Activated T-helper 2 cell treated with anti-CD3 and anti-CD28 coated beads, Interferon-gamma antibody, Interleukin-2, Interleukin-4, amounts not matched to agents 10 μg/mL and 5 μg/mL and 100 μg/mL, durations not matched to agents 14 hours and 24 hours and 36 hours (primary cell): ENCODE results near the gene KCTD17. TPM values are rescaled to one million over a fixed set of nuclear protein-coding genes. Genes with fewer than 3 reads are reported as not detected.
A peak's percentile ranks its signal among the peaks of the same experiment; 100 is the strongest.

ENCODE experiments used
- DNase-seq: peaks from one replicate; pipeline ENCODE4 v3.0.0; 2021; ENCODE audit warnings: low spot score
- H3K27ac Mint-ChIP-seq: one replicate; pipeline ENCODE4 v1.8.0; 2021; ENCODE audit warnings: mixed read lengths
- H3K27me3 Mint-ChIP-seq: one replicate; pipeline ENCODE4 v1.8.0; 2021; ENCODE audit warnings: low read depth, mixed read lengths
- H3K36me3 Mint-ChIP-seq: one replicate; pipeline ENCODE4 v1.8.0; 2021; ENCODE audit warnings: low read depth, mixed read lengths
- H3K4me1 Mint-ChIP-seq: one replicate; pipeline ENCODE4 v1.8.0; 2021; ENCODE audit warnings: low read depth, mixed read lengths
- H3K4me3 Mint-ChIP-seq: one replicate; pipeline ENCODE4 v1.8.0; 2021; ENCODE audit warnings: low read depth, mild to moderate bottlenecking, moderate library complexity, mixed read lengths
- H3K9me3 Mint-ChIP-seq: one replicate; pipeline ENCODE4 v1.8.0; 2021; ENCODE audit warnings: mixed read lengths
- intact Hi-C: fragments of 100-400 bp; cut with micrococcal nuclease; formaldehyde crosslinking; loops from one replicate; pipeline ENCODE4 v1.15.1; 2023
- total RNA-seq: library from RNA; stranded (reverse); gene quantifications from 2 replicates; pipeline ENCODE4 v1.2.3, GENCODE V29; 2022

Gene KCTD17
- total RNA-seq, 1 donor from 2014 or later: 70.4 TPM

DNA sequence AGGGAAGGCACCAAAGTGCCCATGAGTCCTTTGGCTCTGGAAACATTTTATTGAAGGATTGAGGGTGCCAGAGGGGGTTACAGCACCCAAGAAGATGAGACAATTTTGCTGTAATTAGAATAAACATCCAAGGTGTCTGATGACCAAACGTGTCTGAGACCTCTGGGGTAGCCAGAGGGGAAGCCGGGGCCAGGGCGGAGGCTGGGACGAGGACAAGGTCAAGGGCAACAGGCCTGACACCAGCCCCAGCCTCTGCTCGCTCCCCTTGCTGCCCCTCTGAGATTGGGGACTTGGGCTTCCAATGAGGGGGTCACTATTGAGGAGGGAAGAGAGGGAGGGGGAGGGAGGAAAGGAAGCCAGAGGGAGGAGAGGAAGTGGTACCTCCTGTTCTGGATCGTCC is 32.4 kb downstream of the KCTD17 start:
- H3K27ac Mint-ChIP-seq: peak overlapping the region; percentile 99
- H3K36me3 Mint-ChIP-seq: peaks cover 4% of the 10 kb centered on the region
- intact Hi-C loops: no loop called here
- no peak for DNase-seq
- no peak overlapping the region for H3K4me3 Mint-ChIP-seq
- peaks cover 66% of the 10 kb centered on the region for H3K4me1 Mint-ChIP-seq
- no peaks in the 10 kb centered on the region for H3K27me3 Mint-ChIP-seq
- H3K9me3 Mint-ChIP-seq: no peaks in the 10 kb centered on the region

DNA sequence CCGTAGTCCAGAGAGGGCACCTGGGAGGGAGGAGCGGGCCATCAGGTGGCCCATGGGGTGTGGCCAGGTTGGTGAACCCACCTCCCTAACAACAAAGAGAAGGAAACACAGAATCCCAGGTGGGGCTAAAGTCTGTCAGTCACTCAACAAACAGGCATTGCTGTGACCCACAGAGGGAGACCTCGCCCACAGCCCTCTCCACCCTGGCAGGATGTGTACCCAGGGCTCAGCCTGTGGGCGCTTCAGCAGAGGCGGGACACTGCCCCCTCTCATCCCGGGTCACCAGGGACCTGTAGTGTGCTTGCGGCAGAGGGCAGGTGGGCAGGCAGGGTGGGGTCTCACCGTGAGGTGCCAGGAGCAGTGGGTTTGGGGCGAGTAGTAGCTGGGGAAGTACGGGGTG is 32.8 kb downstream of the KCTD17 start:
- DNase-seq: no peak
- peak overlapping the region; percentile 99 for H3K27ac Mint-ChIP-seq
- intact Hi-C loops: no loop called here
- H3K4me1 Mint-ChIP-seq: peaks cover 62% of the 10 kb centered on the region
- H3K27me3 Mint-ChIP-seq: no peaks in the 10 kb centered on the region
- no peak overlapping the region for H3K4me3 Mint-ChIP-seq
- H3K36me3 Mint-ChIP-seq: peaks cover 4% of the 10 kb centered on the region
- H3K9me3 Mint-ChIP-seq: no peaks in the 10 kb centered on the region

DNA sequence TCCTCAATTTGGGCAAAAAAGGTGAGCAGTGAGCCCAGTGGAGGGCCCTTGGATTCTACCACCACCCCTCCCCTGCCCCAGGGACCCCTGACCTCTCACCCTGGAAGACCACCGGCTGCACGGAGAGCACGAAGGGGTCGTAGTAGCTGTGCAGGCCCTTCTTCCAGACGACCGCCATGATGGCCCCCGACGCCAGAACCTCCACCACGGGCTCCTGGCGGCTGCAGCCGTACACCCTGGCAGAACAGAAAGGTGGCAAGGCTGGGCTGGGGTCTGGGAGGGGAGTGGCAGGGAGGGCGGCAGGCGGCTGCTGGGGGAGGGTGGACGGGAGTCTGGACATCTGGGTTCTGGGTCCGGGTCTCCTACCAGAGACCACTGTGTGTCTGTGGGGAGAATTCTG is 34.6 kb downstream of the KCTD17 start:
- Mint-ChIP-seq H3K4me3 (no peak overlapping the region), H3K27me3 (no peaks in the 10 kb centered on the region), H3K36me3 (peaks cover 4% of the 10 kb centered on the region), H3K27ac (no peak overlapping the region), H3K4me1 (peaks cover 51% of the 10 kb centered on the region), H3K9me3 (no peaks in the 10 kb centered on the region)
- intact Hi-C loops: no loop called here
- DNase-seq: no peak

GRCh38 chr22:37088108-37088605 is 36.6 kb downstream of the KCTD17 start:
- Mint-ChIP-seq H3K4me3 (peak overlapping the region; percentile 60), H3K27me3 (no peaks in the 10 kb centered on the region), H3K4me1 (peaks cover 31% of the 10 kb centered on the region), H3K36me3 (no peaks in the 10 kb centered on the region), H3K27ac (peak overlapping the region; percentile 69), H3K9me3 (no peaks in the 10 kb centered on the region)
- no peak for DNase-seq
- intact Hi-C loops: no loop called here

DNA sequence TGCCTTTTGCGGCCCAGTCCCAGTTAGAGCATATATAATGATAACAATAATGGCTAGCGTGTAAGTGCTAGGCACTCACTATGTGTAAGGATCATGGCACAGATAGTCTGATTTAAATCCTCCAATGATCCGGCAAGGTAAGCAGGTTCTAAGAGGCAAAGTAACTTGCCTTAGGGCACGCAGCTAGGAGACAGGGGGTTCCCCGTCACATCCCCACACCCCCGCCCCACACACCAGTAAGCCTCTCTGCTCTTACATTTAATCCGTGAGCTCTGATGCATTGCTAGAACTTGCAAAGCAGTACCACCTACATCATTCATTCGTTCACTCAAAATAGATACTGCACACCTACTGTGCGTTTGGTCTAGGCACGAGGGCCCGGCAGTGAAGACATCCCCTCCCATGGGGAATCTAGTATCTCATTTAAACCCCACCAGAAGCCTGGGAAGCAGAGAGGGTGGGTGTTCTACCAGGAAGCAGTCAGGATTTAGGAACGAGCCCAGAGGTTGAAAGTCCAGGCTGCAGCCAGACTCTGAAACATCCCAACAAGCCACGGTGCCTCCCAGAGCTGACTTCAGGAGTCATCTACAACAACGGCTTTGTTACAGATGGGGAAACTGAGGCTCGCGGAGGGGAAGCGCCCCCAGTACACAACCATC is 37.3 kb downstream of the KCTD17 start:
- no peaks in the 10 kb centered on the region for H3K36me3 Mint-ChIP-seq
- intact Hi-C loops: no loop called here
- H3K9me3 Mint-ChIP-seq: no peaks in the 10 kb centered on the region
- H3K4me3 Mint-ChIP-seq: peak overlapping the region; percentile 60
- peak overlapping the region; percentile 69 for H3K27ac Mint-ChIP-seq
- H3K4me1 Mint-ChIP-seq: peaks cover 24% of the 10 kb centered on the region
- H3K27me3 Mint-ChIP-seq: no peaks in the 10 kb centered on the region
- no peak for DNase-seq

DNA sequence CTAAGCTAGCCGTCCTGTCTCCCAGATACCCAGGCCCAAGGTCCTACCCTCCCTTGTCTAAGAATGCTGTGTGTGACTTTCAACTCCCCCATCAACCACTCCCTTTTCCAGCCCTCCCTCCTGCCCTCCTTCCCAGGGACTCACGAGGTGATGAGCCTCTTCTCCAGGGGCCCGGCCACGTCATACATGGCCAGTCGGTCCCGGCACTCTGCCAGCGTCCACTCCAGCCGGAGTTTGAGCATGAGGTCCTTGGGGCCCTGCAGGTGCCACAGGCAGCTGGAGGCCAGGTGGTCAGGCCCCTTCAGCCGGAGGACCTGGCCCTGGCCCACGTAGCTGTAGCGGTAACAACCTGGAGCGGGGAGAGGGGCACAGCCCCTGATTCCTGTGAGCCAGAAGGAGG is 37.9 kb downstream of the KCTD17 start:
- H3K27ac Mint-ChIP-seq: no peak overlapping the region

GRCh38 chr22:37090920-37091695 is 39.6 kb downstream of the KCTD17 start:
- intact Hi-C loops: no loop called here
- H3K27me3 Mint-ChIP-seq: no peaks in the 10 kb centered on the region
- peaks cover 33% of the 10 kb centered on the region for H3K4me1 Mint-ChIP-seq
- H3K9me3 Mint-ChIP-seq: no peaks in the 10 kb centered on the region
- peak overlapping the region; percentile 44 for H3K27ac Mint-ChIP-seq
- DNase-seq: no peak
- H3K4me3 Mint-ChIP-seq: no peak overlapping the region
- no peaks in the 10 kb centered on the region for H3K36me3 Mint-ChIP-seq

More for the DNA sequence above, 37.9 kb downstream of the KCTD17 start:
- H3K4me3 Mint-ChIP-seq: no peak overlapping the region
- no peaks in the 10 kb centered on the region for H3K36me3 Mint-ChIP-seq
- intact Hi-C loops: no loop called here
- no peak for DNase-seq
- no peaks in the 10 kb centered on the region for H3K27me3 Mint-ChIP-seq
- peaks cover 23% of the 10 kb centered on the region for H3K4me1 Mint-ChIP-seq
- H3K9me3 Mint-ChIP-seq: no peaks in the 10 kb centered on the region

- H3K4me3 Mint-ChIP-seq: no peak overlapping the region
- no peaks in the 10 kb centered on the region for H3K36me3 Mint-ChIP-seq
- H3K4me1 Mint-ChIP-seq: peaks cover 33% of the 10 kb centered on the region
- no peaks in the 10 kb centered on the region for H3K27me3 Mint-ChIP-seq
- intact Hi-C loops: no loop called here
- H3K27ac Mint-ChIP-seq: no peak overlapping the region
- DNase-seq: no peak
- no peaks in the 10 kb centered on the region for H3K9me3 Mint-ChIP-seq
These were observed 40.5 kb downstream of the KCTD17 start for GRCh38 chr22:37091994-37092393.

- H3K9me3 Mint-ChIP-seq: no peaks in the 10 kb centered on the region
- no peak overlapping the region for H3K27ac Mint-ChIP-seq
- no peak overlapping the region for H3K4me3 Mint-ChIP-seq
- H3K27me3 Mint-ChIP-seq: no peaks in the 10 kb centered on the region
- H3K36me3 Mint-ChIP-seq: no peaks in the 10 kb centered on the region
- H3K4me1 Mint-ChIP-seq: peaks cover 28% of the 10 kb centered on the region
- DNase-seq: no peak
- intact Hi-C loops: no loop called here
These were observed 41.5 kb downstream of the KCTD17 start for GRCh38 chr22:37092997-37093396.

GRCh38 chr22:37094239-37094638 is 42.7 kb downstream of the KCTD17 start:
- no peak for DNase-seq
- Mint-ChIP-seq H3K27ac (no peak overlapping the region), H3K36me3 (no peaks in the 10 kb centered on the region), H3K4me1 (peaks cover 25% of the 10 kb centered on the region), H3K9me3 (no peaks in the 10 kb centered on the region), H3K4me3 (no peak overlapping the region), H3K27me3 (no peaks in the 10 kb centered on the region)
- intact Hi-C loops: no loop called here

DNA sequence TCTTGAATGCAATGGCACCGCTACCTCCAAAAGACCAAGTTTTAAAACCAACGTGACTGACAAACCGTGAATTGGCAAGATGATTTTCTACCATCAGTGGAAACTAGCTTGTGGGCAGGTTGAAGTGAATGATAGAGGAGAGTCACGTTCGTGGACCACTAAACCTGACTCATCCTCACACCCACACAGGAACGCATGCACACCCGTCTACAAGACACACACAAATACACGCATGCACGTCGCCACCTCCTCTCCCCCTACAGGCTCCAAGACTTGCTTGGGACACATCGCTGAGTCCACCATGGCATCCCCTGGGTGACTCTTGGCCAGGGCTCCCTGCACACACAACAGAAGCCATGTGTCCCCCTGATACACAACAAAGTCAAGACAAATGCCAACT is 43.6 kb downstream of the KCTD17 start:
- intact Hi-C loops: loop anchor here (1.0 kb wide), 2 partner anchors 16 to 27 kb away; no protein-coding TSS in a partner anchor
- H3K27me3 Mint-ChIP-seq: no peaks in the 10 kb centered on the region
- H3K4me1 Mint-ChIP-seq: peaks cover 25% of the 10 kb centered on the region
- H3K27ac Mint-ChIP-seq: peak overlapping the region; percentile 72
- no peak for DNase-seq
- H3K9me3 Mint-ChIP-seq: no peaks in the 10 kb centered on the region
- H3K36me3 Mint-ChIP-seq: no peaks in the 10 kb centered on the region
- no peak overlapping the region for H3K4me3 Mint-ChIP-seq

- DNase-seq: no peak
- intact Hi-C loops: no loop called here
- Mint-ChIP-seq H3K4me1 (peaks cover 29% of the 10 kb centered on the region), H3K4me3 (no peak overlapping the region), H3K9me3 (no peaks in the 10 kb centered on the region), H3K27me3 (no peaks in the 10 kb centered on the region), H3K36me3 (no peaks in the 10 kb centered on the region), H3K27ac (no peak overlapping the region)
These were observed 45.8 kb downstream of the KCTD17 start for GRCh38 chr22:37097346-37097745.

GRCh38 chr22:37098976-37099591 is 47.5 kb downstream of the KCTD17 start:
- no peak overlapping the region for H3K4me3 Mint-ChIP-seq
- H3K27me3 Mint-ChIP-seq: no peaks in the 10 kb centered on the region
- H3K27ac Mint-ChIP-seq: peak overlapping the region; percentile 15
- no peaks in the 10 kb centered on the region for H3K9me3 Mint-ChIP-seq
- intact Hi-C loops: no loop called here
- no peak for DNase-seq
- no peaks in the 10 kb centered on the region for H3K36me3 Mint-ChIP-seq
- H3K4me1 Mint-ChIP-seq: peaks cover 34% of the 10 kb centered on the region
